Mucosa of descending colon (tissue), 3 donors: ENCODE measurements around the gene PLPP2. TPM values are rescaled to one million over a fixed set of nuclear protein-coding genes. Genes with fewer than 3 reads are reported as not detected.

Experiments used
- ATAC-seq: fragments of 200-7000 bp; cut with Tn5 transposase; one replicate; pipeline ENCODE4 v1.9.1; 2020; ENCODE audit warnings: mild to moderate bottlenecking, moderate library complexity
- DNase-seq, 3 donors: peaks; one replicate each; pipeline ENCODE4 v3.0.0-alpha.2; 2020
- H3K36me3 ChIP-seq: fragments of 200-600 bp; one replicate; pipeline ENCODE4 v1.8.0; 2021; ENCODE audit warnings: low read depth, mild to moderate bottlenecking
- H3K4me1 ChIP-seq: fragments of 200-600 bp; one replicate; pipeline ENCODE4 v1.8.0; 2021; ENCODE audit warnings: low read depth, mild to moderate bottlenecking
- H3K4me3 ChIP-seq: fragments of 200-600 bp; one replicate; pipeline ENCODE4 v1.8.0; 2021; ENCODE audit warnings: mild to moderate bottlenecking
- H3K9me3 ChIP-seq: fragments of 200-600 bp; one replicate; pipeline ENCODE4 v1.8.0; 2021; ENCODE audit warnings: mild to moderate bottlenecking
- intact Hi-C, 2 donors: fragments of 100-400 bp; cut with DNase I in 1 of 2; cut with micrococcal nuclease in 1 of 2; formaldehyde crosslinking; loops; one replicate each; pipeline versions ENCODE4 v1.11.0 to v1.11.1; 2022; cut with DNase I, micrococcal nuclease
- total RNA-seq, 3 donors: library from RNA; stranded (reverse); fragmentation: NEBNext Ultra II Directional in 2 of 3; extraction: Animal tissue kit (Norgen Biotek cat#: 25700) in 2 of 3; gene quantifications; one replicate each; pipeline versions ENCODE4 v1.2.1 to v1.2.4, GENCODE V29; 2021 to 2023
- TF ChIP-seq, protein P1 (sequence below): fragments of 200-600 bp; IDR thresholded peaks from one replicate; pipeline ENCODE4 v1.8.0; 2022; ENCODE audit warnings: antibody characterized with exemption, mild to moderate bottlenecking
- donor health status: DM: no; HTN: no; CAD: no; lungs with moderate emphysema.
- donor health status: DM: no; HTN: no; CAD: no.
- donor health status: DM: no; HTN: yes; CAD: no.

Gene PLPP2
- total RNA-seq, 3 donors from 2014 or later: 41.9 to 107 (median 75.4) TPM

DNA sequence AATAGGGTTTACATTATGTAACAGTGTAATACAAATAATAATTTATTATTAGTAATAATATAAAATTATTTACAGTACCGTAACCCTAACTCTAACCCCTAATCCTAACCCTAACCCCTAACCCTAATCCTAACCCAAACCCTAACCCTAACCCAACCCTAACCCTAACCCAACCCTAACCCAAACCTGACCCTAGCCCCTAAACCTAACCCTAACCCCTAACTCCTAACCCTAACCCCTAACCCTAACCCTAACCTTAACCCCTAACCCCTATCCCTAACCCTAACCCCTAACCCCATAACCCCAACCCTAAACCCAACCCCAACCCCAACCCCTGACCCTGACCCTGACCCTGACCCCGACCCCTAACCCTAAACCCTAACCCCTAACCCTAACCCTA is 45.7 kb downstream of the PLPP2 start:
- Histone ChIP-seq H3K9me3 (no peaks in the 10 kb centered on the region), H3K36me3 (no peaks in the 10 kb centered on the region), H3K4me1 (no peaks in the 10 kb centered on the region), H3K4me3 (no peak overlapping the region)
- intact Hi-C loops: no loop called here
- ATAC-seq (no peak), DNase-seq (no peak)
- TF ChIP-seq, protein P1, sequence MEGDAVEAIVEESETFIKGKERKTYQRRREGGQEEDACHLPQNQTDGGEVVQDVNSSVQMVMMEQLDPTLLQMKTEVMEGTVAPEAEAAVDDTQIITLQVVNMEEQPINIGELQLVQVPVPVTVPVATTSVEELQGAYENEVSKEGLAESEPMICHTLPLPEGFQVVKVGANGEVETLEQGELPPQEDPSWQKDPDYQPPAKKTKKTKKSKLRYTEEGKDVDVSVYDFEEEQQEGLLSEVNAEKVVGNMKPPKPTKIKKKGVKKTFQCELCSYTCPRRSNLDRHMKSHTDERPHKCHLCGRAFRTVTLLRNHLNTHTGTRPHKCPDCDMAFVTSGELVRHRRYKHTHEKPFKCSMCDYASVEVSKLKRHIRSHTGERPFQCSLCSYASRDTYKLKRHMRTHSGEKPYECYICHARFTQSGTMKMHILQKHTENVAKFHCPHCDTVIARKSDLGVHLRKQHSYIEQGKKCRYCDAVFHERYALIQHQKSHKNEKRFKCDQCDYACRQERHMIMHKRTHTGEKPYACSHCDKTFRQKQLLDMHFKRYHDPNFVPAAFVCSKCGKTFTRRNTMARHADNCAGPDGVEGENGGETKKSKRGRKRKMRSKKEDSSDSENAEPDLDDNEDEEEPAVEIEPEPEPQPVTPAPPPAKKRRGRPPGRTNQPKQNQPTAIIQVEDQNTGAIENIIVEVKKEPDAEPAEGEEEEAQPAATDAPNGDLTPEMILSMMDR: no peak

Other genes with a start within 250 kb of the PLPP2 start
- gene OR4F17, start 184.3 kb downstream of the PLPP2 start, total RNA-seq: under 1 TPM in 2 of 3 donors, not detected in 1; 0.65 to 0.79 TPM
- gene MIER2, start 53.4 kb upstream of the PLPP2 start, total RNA-seq: 10 to 100 TPM; 13.4 to 28.3 (median 13.7) TPM
- 1 to 10 TPM in 1 of 3 donors, under 1 TPM in 2; 0.17 to 1.7 (median 0.65) TPM for gene C2CD4C, start 117.7 kb upstream of the PLPP2 start, total RNA-seq
- 10 to 100 TPM in 1 of 3 donors, 1 to 10 TPM in 2; 5.3 to 39.3 (median 6.0) TPM for gene SHC2, start 169.6 kb upstream of the PLPP2 start, total RNA-seq
- gene MADCAM1, start 205.1 kb upstream of the PLPP2 start, total RNA-seq: 1 to 10 TPM; 2.3 to 4.3 (median 4.1) TPM
- 10 to 100 TPM; 15.5 to 20.6 (median 16.0) TPM for gene TPGS1, start 216.1 kb upstream of the PLPP2 start, total RNA-seq
- 10 to 100 TPM; 64.6 to 78.0 (median 71.2) TPM for gene CDC34, start 240.4 kb upstream of the PLPP2 start, total RNA-seq